CD4-positive, CD25-positive, alpha-beta regulatory T cell (primary cell): ENCODE results near the gene CREB3L4. TPM values are rescaled to one million over a fixed set of nuclear protein-coding genes. Genes with fewer than 3 reads are reported as not detected.
A peak's percentile ranks its signal among the peaks of the same experiment; 100 is the strongest.
"Not testable (repeated sequence)": the region's sequence is repeated elsewhere in the genome, so short reads cannot be mapped to it uniquely, and the experiment has no call there.

Experiments used
- ATAC-seq, 2 donors: fragments of 150-1000 bp; cut with Tn5 transposase; one replicate each; pipeline ENCODE4 v1.10.0; 2021; ENCODE audit warnings: low read depth in 2 of 2, moderate number of reproducible peaks in 2 of 2, moderate library complexity in 1 of 2
- DNase-seq, 3 donors: peaks; one replicate each; pipeline versions ENCODE4 v3.0.0 to v3.0.0-alpha.2; 2012 to 2022; ENCODE audit warnings: mixed read lengths in 1 of 3
- H3K27ac ChIP-seq: one replicate; pipeline ENCODE4 v1.7.0; 2013; ENCODE audit warnings: mild to moderate bottlenecking, low read length; ENCODE audit not compliant: insufficient read depth, poor library complexity, severe bottlenecking
- H3K27me3 ChIP-seq: one replicate; pipeline ENCODE4 v1.7.0; 2013; ENCODE audit warnings: low read length; ENCODE audit not compliant: control insufficient read depth, insufficient read depth
- H3K36me3 ChIP-seq: one replicate; pipeline ENCODE4 v1.7.0; 2013; ENCODE audit warnings: mild to moderate bottlenecking, low read length, moderate library complexity; ENCODE audit not compliant: control insufficient read depth, insufficient read depth
- H3K4me1 ChIP-seq: 2 replicates; pipeline ENCODE4 v1.7.0; 2013; ENCODE audit warnings: mild to moderate bottlenecking, low read length; ENCODE audit not compliant: insufficient read depth, control insufficient read depth, poor library complexity, severe bottlenecking
- H3K4me3 ChIP-seq: one replicate; pipeline ENCODE4 v1.7.0; 2013; ENCODE audit warnings: low read depth, mild to moderate bottlenecking, low read length, moderate library complexity
- H3K9me3 ChIP-seq, 2 experiments: 1 replicate in 1 of 2; 2 replicates in 1 of 2; pipeline ENCODE4 v1.7.0; 2013; ENCODE audit warnings: low read length in 2 of 2, mild to moderate bottlenecking in 1 of 2, moderate library complexity in 1 of 2; ENCODE audit not compliant: control insufficient read depth in 2 of 2
- H3K27ac Mint-ChIP-seq, 3 donors: one replicate each; pipeline ENCODE4 v1.8.0; 2020 to 2022; ENCODE audit warnings: mild to moderate bottlenecking in 3 of 3, mixed read lengths in 3 of 3, moderate library complexity in 2 of 3
- H3K27me3 Mint-ChIP-seq: one replicate; pipeline ENCODE4 v1.8.0; 2022; ENCODE audit warnings: mild to moderate bottlenecking, mixed read lengths
- H3K36me3 Mint-ChIP-seq: one replicate; pipeline ENCODE4 v1.8.0; 2020; ENCODE audit warnings: mixed read lengths
- H3K4me1 Mint-ChIP-seq, 4 donors: one replicate each; pipeline ENCODE4 v1.8.0; 2020 to 2022; ENCODE audit warnings: mixed read lengths in 4 of 4, mild to moderate bottlenecking in 1 of 4
- H3K4me3 Mint-ChIP-seq, 4 donors: one replicate each; pipeline ENCODE4 v1.8.0; 2020 to 2022; ENCODE audit warnings: mild to moderate bottlenecking in 4 of 4, mixed read lengths in 4 of 4, moderate library complexity in 3 of 4
- H3K9me3 Mint-ChIP-seq, 7 donors: one replicate each; pipeline ENCODE4 v1.8.0; 2020 to 2022; ENCODE audit warnings: mixed read lengths in 7 of 7, mild to moderate bottlenecking in 3 of 7, moderate library complexity in 2 of 7
- polyA plus RNA-seq, 4 donors: library from polyadenylated mRNA; unstranded; fragments of 300-500 nt; fragmentation: Illumina TruSeq; gene quantifications; one replicate each; pipeline ENCODE4 v1.2.3, GENCODE V29; 2021
- total RNA-seq: library from RNA; stranded (reverse); gene quantifications from one replicate; pipeline ENCODE4 v1.2.3, GENCODE V29; 2022

Gene CREB3L4
- total and polyA plus RNA-seq, 5 donors from 2014 or later: 0.90 to 5.4 (median 3.2) TPM

- no peaks in the 10 kb centered on the region for H3K9me3 ChIP-seq
- H3K27ac ChIP-seq: peak overlapping the region; percentile 95
- DNase-seq (no peak), ATAC-seq (no peak)
- H3K4me1 ChIP-seq: peaks cover 36% of the 10 kb centered on the region
- peaks cover 5% of the 10 kb centered on the region for H3K27me3 Mint-ChIP-seq
- peak overlapping the region; percentile 99 to 100 (median 100) for H3K27ac Mint-ChIP-seq
- H3K27me3 ChIP-seq: no peaks in the 10 kb centered on the region
- H3K36me3 Mint-ChIP-seq: peaks cover 22% of the 10 kb centered on the region
- H3K36me3 ChIP-seq: peaks cover 33% of the 10 kb centered on the region
- H3K4me1 Mint-ChIP-seq: peaks cover 19 to 52% (median 30%) of the 10 kb centered on the region in 4 donors
- peak overlapping the region; percentile 88 to 98 (median 96) for H3K4me3 Mint-ChIP-seq
- H3K4me3 ChIP-seq: peak overlapping the region; percentile 100
- peaks cover 0 to 1% (median 0%) of the 10 kb centered on the region in 7 donors for H3K9me3 Mint-ChIP-seq
Measured at GRCh38 chr1:153991806-153992205, 24.1 kb downstream of the CREB3L4 start.

DNA sequence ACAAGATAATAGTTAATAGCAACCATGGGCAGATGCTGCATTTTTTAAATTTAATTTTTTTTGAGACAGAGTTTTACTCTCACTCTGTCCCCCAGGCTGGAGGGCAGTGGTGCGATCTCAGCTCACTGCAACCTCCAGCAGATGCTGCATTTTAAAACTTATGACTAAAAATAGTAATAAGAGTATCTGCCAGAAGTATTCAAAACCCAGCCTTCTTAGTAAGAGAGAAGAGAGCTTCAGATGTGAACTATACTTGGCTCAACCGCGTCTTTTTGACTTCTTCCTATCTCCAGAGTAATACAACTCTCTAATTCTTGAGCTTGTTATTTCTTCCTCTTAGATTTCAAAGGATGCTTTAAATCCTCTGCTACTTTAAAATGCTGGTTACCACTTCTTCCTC lies 27.5 kb downstream of the CREB3L4 start:
- Histone ChIP-seq H3K4me3 (no peak overlapping the region), H3K36me3 (peaks cover 33% of the 10 kb centered on the region), H3K9me3 (no peaks in the 10 kb centered on the region), H3K27me3 (no peaks in the 10 kb centered on the region), H3K4me1 (peaks cover 31% of the 10 kb centered on the region), H3K27ac (no peak overlapping the region)
- DNase-seq: no peak
- peaks cover 17 to 44% (median 24%) of the 10 kb centered on the region in 4 donors for H3K4me1 Mint-ChIP-seq
- H3K4me3 Mint-ChIP-seq: peak overlapping the region in 1 of 4 donors; percentile 83
- peaks cover 22% of the 10 kb centered on the region for H3K36me3 Mint-ChIP-seq
- no peak for ATAC-seq
- peak overlapping the region in 1 of 3 donors; percentile 48 for H3K27ac Mint-ChIP-seq
- H3K27me3 Mint-ChIP-seq: peaks cover 4% of the 10 kb centered on the region
- peaks cover 0 to 1% (median 0%) of the 10 kb centered on the region in 7 donors for H3K9me3 Mint-ChIP-seq

GRCh38 chr1:153995640-153996039 lies 27.9 kb downstream of the CREB3L4 start:
- no peak for ATAC-seq
- H3K4me1 ChIP-seq: peaks cover 29% of the 10 kb centered on the region
- peak overlapping the region in 1 of 4 donors; percentile 83 for H3K4me3 Mint-ChIP-seq

GRCh38 chr1:153996882-153997281 lies 29.2 kb downstream of the CREB3L4 start:
- not testable (repeated sequence) for DNase-seq, H3K9me3 Mint-ChIP-seq, H3K27me3 ChIP-seq, H3K4me3 ChIP-seq, H3K27me3 Mint-ChIP-seq, H3K27ac Mint-ChIP-seq, H3K9me3 ChIP-seq, ATAC-seq, H3K27ac ChIP-seq
- Mint-ChIP-seq H3K4me1 (peaks cover 8 to 31% (median 13%) of the 10 kb centered on the region in 4 donors), H3K36me3 (peaks cover 13% of the 10 kb centered on the region), H3K4me3 (peak overlapping the region in 1 of 4 donors; percentile 27)
- H3K4me1 ChIP-seq: peaks cover 21% of the 10 kb centered on the region
- H3K36me3 ChIP-seq: peaks cover 29% of the 10 kb centered on the region

More at GRCh38 chr1:153995640-153996039, 27.9 kb downstream of the CREB3L4 start:
- Mint-ChIP-seq H3K9me3 (no peaks in the 10 kb centered on the region), H3K36me3 (peaks cover 22% of the 10 kb centered on the region), H3K4me1 (peaks cover 13 to 40% (median 20%) of the 10 kb centered on the region in 4 donors), H3K27ac (no peak overlapping the region), H3K27me3 (no peaks in the 10 kb centered on the region)
- Histone ChIP-seq H3K27me3 (no peaks in the 10 kb centered on the region), H3K9me3 (no peaks in the 10 kb centered on the region), H3K27ac (no peak overlapping the region), H3K36me3 (peaks cover 33% of the 10 kb centered on the region), H3K4me3 (no peak overlapping the region)
- DNase-seq: no peak

GRCh38 chr1:154000420-154000819 lies 32.7 kb downstream of the CREB3L4 start:
- H3K27ac Mint-ChIP-seq: peak overlapping the region in 1 of 3 donors; percentile 11
- H3K36me3 ChIP-seq: peaks cover 4% of the 10 kb centered on the region
- no peaks in the 10 kb centered on the region for H3K27me3 ChIP-seq
- H3K9me3 ChIP-seq: no peaks in the 10 kb centered on the region
- peaks cover under 1 to 4% (median 3%) of the 10 kb centered on the region in 4 donors for H3K4me1 Mint-ChIP-seq
- DNase-seq (no peak), ATAC-seq (no peak)
- no peaks in the 10 kb centered on the region for H3K27me3 Mint-ChIP-seq
- no peak overlapping the region for H3K4me3 Mint-ChIP-seq
- no peak overlapping the region for H3K27ac ChIP-seq
- H3K36me3 Mint-ChIP-seq: peaks cover 4% of the 10 kb centered on the region
- no peak overlapping the region for H3K4me3 ChIP-seq
- H3K4me1 ChIP-seq: no peaks in the 10 kb centered on the region
- H3K9me3 Mint-ChIP-seq: no peaks in the 10 kb centered on the region

DNA sequence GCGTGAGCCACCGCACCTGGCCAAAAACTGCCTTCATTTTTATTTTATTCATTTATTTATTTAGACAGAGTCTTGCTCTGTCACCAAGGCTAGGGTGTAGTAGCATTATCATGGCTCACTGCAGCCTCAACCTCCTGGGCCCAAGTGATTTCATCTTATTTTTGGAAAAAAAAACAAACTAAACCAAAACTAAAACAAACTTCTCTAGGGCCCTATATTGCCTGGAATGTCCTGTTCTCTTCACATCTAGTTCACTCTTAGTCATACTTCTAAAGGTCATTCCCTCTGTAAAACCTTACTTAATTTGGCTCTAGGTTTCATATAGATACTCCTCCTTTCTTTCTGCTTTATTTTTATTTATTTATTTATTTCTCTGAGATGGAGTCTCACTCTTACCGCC lies 38.4 kb downstream of the CREB3L4 start:
- no peak overlapping the region for H3K27ac Mint-ChIP-seq
- Histone ChIP-seq H3K36me3 (no peaks in the 10 kb centered on the region), H3K9me3 (no peaks in the 10 kb centered on the region), H3K27me3 (no peaks in the 10 kb centered on the region), H3K27ac (no peak overlapping the region), H3K4me1 (no peaks in the 10 kb centered on the region), H3K4me3 (no peak overlapping the region)
- H3K36me3 Mint-ChIP-seq: no peaks in the 10 kb centered on the region
- DNase-seq: no peak
- no peaks in the 10 kb centered on the region for H3K9me3 Mint-ChIP-seq
- peaks cover 5% of the 10 kb centered on the region for H3K27me3 Mint-ChIP-seq
- no peaks in the 10 kb centered on the region for H3K4me1 Mint-ChIP-seq
- ATAC-seq: no peak
- H3K4me3 Mint-ChIP-seq: no peak overlapping the region

GRCh38 chr1:154012129-154012528 lies 44.4 kb downstream of the CREB3L4 start:
- no peaks in the 10 kb centered on the region for H3K4me1 ChIP-seq
- no peaks in the 10 kb centered on the region for H3K36me3 ChIP-seq
- no peak for ATAC-seq
- H3K27me3 Mint-ChIP-seq: peaks cover 10% of the 10 kb centered on the region
- no peak overlapping the region for H3K27ac ChIP-seq
- H3K36me3 Mint-ChIP-seq: no peaks in the 10 kb centered on the region
- no peak for DNase-seq
- H3K9me3 Mint-ChIP-seq: peaks cover 0 to 1% (median 0%) of the 10 kb centered on the region in 7 donors
- no peaks in the 10 kb centered on the region for H3K9me3 ChIP-seq
- H3K4me3 Mint-ChIP-seq: no peak overlapping the region
- no peaks in the 10 kb centered on the region for H3K27me3 ChIP-seq
- H3K4me1 Mint-ChIP-seq: peaks cover 0 to 4% (median 0%) of the 10 kb centered on the region in 4 donors
- H3K4me3 ChIP-seq: no peak overlapping the region
- H3K27ac Mint-ChIP-seq: no peak overlapping the region

DNA sequence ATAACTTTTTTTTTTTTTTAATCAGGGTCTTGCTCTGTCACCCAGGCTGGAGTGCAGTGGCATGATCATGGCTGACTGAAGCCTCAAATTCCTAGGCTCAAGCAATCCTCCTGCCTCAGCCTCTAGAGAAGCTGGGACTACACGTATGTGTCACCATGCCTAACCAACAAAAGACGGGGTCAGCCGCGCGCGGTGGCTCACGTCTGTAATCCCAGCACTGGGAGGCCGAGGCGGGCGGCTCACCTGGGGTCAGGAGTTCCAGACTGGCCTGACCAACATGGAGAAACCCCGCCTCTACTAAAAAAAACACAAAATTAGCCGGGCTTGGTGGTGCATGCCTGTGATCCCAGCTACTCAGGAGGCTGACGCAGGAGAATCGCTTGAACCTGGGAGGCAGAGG lies 44.8 kb downstream of the CREB3L4 start:
- not testable (repeated sequence) for H3K9me3 ChIP-seq, H3K27ac ChIP-seq, DNase-seq, ATAC-seq, H3K9me3 Mint-ChIP-seq, H3K27me3 ChIP-seq, H3K27ac Mint-ChIP-seq, H3K4me1 Mint-ChIP-seq, H3K4me1 ChIP-seq, H3K4me3 ChIP-seq, H3K36me3 ChIP-seq, H3K4me3 Mint-ChIP-seq, H3K36me3 Mint-ChIP-seq
- H3K27me3 Mint-ChIP-seq: peaks cover 10% of the 10 kb centered on the region
